Breast epithelium (tissue), 3 donors: ENCODE measurements around the gene SKAP1.

Source experiments
- CTCF ChIP-seq, 3 donors: fragments of 450-650 bp; IDR thresholded peaks; one replicate each; pipeline ENCODE4 v1.5.1; 2016 to 2017; ENCODE audit warnings: antibody characterized with exemption in 3 of 3, mild to moderate bottlenecking in 3 of 3, moderate library complexity in 3 of 3
- POLR2A ChIP-seq: fragments of 450-650 bp; IDR thresholded peaks from one replicate; pipeline ENCODE4 v1.6.1; 2016; ENCODE audit warnings: antibody characterized with exemption, mild to moderate bottlenecking, moderate library complexity

DNA sequence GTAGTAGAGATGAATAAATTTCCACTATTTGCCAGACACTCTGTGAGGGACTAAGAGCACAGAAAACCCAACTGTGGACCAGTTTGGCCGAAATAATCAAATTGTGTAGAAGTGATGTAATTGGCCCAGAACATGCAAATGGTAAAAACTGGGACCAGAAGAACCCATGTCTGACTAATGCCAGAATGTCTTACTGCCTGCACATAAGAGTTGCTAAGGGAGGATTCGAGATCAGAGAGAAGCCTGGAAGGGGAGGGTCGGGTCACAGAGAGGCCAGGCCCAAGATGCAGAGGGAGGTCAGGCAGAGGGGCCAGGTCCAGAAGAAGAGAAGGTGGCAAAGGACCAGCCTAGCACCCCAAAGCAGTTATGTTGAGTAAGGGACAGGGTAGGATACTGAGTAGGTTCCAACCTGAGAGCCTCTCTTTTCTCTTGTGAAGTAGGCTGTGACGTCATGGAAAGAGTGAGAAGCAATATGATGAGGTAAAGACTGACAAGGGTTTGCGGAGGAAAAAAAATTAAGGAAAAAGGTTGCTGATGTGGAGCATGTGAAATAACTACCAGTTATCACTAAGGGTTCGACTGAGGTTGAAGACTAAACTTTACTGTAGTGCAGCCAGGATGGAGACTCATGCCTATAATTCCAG is 53.2 kb downstream of the SKAP1 start:
- TF ChIP-seq CTCF (IDR thresholded peaks at IDR 0.05) (no peak), POLR2A (no peak)
